AG09319 (cell line): ENCODE data around the gene VMO1.

Experiments used
- DNase-seq: peaks from one replicate; pipeline ENCODE4 v3.0.0-alpha.2; 2010; ENCODE audit warnings: low read depth; ENCODE audit errors: extremely low read depth
- CTCF ChIP-seq: IDR thresholded peaks from 2 replicates; pipeline ENCODE4 v1.5.1; 2011; ENCODE audit warnings: low read depth, mild to moderate bottlenecking, inconsistent platforms, low read length, moderate library complexity

VMO1 gene

DNA sequence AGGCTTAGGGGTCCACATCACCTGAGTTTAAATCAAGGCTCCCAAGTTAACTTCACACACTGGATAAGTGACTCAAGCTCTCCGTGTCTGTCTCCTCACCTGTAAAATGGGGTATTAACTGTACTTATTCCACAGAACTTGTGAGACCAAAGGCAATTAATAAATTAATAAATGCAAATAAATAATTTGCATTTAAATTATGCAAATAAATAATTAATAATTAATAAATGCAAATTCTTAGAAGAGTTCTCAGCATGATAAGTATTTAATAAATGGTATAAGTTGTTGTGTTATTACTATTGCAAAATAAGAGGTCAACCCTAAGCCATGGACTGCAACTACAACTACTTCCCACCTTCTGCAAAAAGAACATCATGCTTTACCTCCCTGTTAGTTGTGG lies 32.8 kb downstream of the VMO1 start:
- no peak for DNase-seq
- no peak for TF ChIP-seq CTCF

DNA sequence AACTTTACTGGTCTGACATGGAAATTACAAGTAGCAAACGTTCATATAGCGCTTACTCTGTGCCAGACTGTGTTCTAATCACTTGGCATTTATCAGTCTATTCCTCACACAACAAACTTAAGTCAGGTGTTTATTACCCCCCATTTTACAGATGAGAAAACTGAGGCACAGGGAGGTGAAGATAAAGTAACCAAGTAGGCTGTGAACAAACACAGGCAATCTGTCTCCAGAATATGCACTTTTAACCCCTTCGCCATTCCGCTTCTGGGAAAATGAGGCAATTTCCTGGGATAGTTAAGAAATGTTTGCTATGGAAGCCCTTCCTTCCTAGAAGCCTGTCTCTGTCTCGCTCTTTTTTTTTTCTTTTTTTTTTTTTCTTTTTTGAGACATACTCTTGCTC lies 34.2 kb downstream of the VMO1 start:
- DNase-seq: no peak
- no peak for TF ChIP-seq CTCF

DNA sequence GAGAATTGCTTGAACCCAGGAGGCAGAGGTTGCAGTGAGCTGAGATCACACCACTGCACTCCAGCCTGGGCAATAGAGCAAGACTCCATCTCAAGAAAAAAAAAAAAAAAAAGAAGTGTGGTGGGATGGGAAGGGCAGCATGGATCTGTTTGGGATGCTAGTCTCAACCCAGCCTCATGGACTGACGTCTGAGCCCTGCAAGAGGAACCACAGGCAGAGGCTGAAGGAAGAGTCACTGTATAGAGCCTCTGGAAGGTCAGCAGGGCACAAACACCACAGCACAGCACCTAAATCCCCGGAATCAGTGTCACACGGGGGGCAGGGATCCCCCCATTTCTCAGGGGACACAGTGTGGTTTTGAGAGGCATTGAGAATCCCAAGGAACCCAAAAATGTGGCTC lies 35.6 kb downstream of the VMO1 start:
- no peak for TF ChIP-seq CTCF
- DNase-seq: no peak

GRCh38 chr17:4748686-4749085 lies 37.5 kb downstream of the VMO1 start:
- no peak for DNase-seq
- no peak for TF ChIP-seq CTCF

- TF ChIP-seq CTCF: no peak
- no peak for DNase-seq
Measured at GRCh38 chr17:4747847-4748246, 38.3 kb downstream of the VMO1 start.

DNA sequence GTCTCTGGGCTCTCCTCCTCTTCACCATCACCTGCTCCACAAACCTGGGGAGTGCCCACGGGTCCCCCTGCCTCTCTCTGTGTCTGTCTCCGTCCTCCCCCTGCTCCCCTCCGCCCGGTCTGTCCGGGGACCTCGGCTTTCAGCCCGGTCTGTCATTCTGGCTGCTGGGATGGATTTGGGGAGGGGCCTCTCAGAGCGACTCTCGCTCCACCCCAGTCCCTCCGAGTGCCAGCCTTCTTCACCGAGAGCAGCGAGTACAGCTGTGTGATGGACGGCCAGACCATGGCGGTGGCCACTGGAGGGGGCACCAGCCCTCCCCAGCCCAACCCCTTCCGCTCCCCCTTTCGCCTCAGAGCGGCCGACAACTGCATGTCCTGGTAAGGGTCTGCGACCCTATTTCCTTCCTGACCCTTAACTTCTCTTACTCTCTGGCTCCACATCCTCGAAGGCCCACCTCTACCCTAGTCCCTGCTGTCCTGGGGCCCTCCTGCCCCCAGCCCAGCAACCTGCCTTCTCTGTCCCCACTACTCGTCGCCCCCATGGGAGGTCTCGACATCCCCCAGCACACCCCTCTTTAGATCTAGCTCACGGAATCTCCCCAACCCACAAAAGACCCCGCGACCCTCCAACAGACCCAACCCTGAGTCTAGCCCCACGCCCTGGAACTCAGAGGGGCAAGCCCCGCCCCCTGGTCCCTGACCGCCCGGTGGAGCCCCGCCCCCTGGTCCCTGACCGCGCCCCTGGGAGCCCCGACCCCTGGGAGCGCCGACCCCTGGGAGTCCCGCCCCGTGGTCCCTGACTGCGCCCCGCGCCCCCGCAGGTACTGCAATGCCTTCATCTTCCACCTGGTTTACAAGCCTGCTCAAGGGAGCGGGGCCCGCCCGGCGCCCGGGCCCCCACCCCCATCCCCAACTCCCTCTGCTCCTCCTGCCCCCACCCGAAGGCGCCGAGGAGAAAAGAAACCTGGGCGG lies 40.9 kb downstream of the VMO1 start:
- no peak for DNase-seq

More for the DNA sequence above, 40.9 kb downstream of the VMO1 start:
- no peak for TF ChIP-seq CTCF
